NB4 (cell line): ENCODE data around the gene TTC13.
A peak's percentile ranks its signal among the peaks of the same experiment; 100 is the strongest.
"Not testable (repeated sequence)": the region's sequence is repeated elsewhere in the genome, so short reads cannot be mapped to it uniquely, and the experiment has no call there.

Experiments
- DNase-seq: peaks from one replicate; pipeline ENCODE4 v3.0.0; 2010; ENCODE audit warnings: low read depth
- H3K4me3 ChIP-seq: one replicate; pipeline ENCODE4 v1.5.1; 2011; ENCODE audit warnings: mild to moderate bottlenecking, low read depth, low read length, moderate library complexity
- MAX ChIP-seq: IDR thresholded peaks from 2 replicates; pipeline ENCODE4 v1.6.1; 2011; ENCODE audit warnings: low read depth, low read length
- MYC ChIP-seq: IDR thresholded peaks from 2 replicates; pipeline ENCODE4 v1.6.1; 2011; ENCODE audit warnings: low read depth, low read length
- POLR2A ChIP-seq: IDR thresholded peaks from 2 replicates; pipeline ENCODE4 v1.6.1; 2011; ENCODE audit warnings: mild to moderate bottlenecking; ENCODE audit not compliant: insufficient read length; ENCODE audit errors: extremely low read depth
- TF ChIP-seq, protein P1 (sequence below): IDR thresholded peaks from one replicate; pipeline ENCODE4 v1.5.1; 2012; ENCODE audit warnings: low read depth, low read length

The TTC13 gene, protein sequence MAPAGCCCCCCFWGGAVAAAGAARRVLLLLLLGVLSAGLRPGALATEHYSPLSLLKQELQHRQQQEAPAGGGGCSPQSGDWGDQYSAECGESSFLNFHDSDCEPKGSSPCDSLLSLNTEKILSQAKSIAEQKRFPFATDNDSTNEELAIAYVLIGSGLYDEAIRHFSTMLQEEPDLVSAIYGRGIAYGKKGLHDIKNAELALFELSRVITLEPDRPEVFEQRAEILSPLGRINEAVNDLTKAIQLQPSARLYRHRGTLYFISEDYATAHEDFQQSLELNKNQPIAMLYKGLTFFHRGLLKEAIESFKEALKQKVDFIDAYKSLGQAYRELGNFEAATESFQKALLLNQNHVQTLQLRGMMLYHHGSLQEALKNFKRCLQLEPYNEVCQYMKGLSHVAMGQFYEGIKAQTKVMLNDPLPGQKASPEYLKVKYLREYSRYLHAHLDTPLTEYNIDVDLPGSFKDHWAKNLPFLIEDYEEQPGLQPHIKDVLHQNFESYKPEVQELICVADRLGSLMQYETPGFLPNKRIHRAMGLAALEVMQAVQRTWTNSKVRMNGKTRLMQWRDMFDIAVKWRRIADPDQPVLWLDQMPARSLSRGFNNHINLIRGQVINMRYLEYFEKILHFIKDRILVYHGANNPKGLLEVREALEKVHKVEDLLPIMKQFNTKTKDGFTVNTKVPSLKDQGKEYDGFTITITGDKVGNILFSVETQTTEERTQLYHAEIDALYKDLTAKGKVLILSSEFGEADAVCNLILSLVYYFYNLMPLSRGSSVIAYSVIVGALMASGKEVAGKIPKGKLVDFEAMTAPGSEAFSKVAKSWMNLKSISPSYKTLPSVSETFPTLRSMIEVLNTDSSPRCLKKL

DNA sequence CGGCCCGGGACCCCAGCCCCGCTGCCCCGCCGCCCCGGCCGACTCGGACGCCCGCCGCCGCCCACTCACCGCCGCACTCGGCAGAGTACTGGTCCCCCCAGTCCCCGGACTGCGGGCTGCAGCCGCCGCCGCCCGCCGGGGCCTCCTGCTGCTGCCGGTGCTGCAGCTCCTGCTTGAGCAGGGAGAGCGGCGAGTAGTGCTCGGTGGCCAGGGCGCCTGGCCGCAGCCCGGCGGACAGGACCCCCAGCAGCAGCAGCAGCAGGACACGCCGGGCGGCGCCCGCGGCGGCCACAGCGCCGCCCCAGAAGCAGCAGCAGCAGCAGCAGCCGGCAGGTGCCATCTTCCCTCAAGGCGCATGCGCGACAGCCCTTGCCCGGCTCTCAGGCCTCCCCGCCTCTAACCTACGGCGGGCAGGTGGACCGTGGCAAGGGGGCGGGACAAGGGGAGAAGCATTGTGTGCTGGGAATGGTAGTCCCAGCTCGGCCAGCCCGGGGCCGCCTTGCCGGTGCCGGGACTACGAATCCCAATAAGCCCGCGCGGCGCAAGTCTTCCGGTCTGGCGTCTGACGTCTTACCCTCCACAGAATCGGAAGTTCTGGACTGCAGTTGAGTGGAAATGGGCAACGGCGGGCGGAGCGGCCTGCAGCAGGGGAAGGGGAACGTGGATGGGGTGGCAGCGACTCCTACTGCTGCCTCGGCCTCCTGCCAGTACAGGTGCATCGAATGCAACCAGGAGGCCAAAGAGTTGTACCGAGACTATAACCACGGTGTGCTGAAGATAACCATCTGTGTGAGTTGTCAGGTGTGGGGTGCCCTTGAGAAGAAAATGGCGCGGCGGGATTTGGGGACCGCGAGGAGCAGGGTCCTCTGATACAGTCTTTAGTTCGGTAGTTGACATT is at the start of gene TTC13, which contains the start of gene ARV1:
Gene TTC13 (minus strand): TSS at position 371 of the 898 bp plus-strand sequence. CDS start 31 bp downstream, at position 340.
Gene ARV1 (plus strand): TSS at position 604 of the 898 bp plus-strand sequence. CDS start 12 bp downstream, at position 616.
- peak within 1 kb of the TSS; percentile 86 for H3K4me3 ChIP-seq
- DNase-seq: peak; percentile 99

DNA sequence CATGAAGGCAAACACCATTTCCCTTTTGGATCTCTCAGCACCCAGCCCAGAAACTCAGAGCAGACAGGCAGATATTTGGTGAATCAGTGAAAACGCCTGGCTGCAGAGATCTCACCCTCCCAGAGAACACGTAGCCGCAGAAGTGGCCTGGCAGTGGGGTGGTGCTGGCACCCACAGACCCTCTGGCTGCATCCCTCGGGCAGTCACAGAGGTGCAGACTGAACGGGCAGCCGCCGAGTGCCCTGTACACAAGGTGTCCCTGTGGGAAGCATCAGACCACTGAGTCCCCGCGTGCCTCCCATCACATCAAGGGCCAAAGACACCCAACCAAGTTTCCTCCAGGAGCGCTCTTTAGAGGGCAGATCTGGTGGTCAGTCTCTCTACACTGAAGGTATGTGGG is 49.3 kb upstream of the TTC13 start:
- DNase-seq: no peak
- no peak overlapping the region for H3K4me3 ChIP-seq
- TF ChIP-seq, protein P1, sequence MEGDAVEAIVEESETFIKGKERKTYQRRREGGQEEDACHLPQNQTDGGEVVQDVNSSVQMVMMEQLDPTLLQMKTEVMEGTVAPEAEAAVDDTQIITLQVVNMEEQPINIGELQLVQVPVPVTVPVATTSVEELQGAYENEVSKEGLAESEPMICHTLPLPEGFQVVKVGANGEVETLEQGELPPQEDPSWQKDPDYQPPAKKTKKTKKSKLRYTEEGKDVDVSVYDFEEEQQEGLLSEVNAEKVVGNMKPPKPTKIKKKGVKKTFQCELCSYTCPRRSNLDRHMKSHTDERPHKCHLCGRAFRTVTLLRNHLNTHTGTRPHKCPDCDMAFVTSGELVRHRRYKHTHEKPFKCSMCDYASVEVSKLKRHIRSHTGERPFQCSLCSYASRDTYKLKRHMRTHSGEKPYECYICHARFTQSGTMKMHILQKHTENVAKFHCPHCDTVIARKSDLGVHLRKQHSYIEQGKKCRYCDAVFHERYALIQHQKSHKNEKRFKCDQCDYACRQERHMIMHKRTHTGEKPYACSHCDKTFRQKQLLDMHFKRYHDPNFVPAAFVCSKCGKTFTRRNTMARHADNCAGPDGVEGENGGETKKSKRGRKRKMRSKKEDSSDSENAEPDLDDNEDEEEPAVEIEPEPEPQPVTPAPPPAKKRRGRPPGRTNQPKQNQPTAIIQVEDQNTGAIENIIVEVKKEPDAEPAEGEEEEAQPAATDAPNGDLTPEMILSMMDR: no peak
- no peak for TF ChIP-seq MYC
- no peak for TF ChIP-seq POLR2A
- TF ChIP-seq MAX: no peak

More for the DNA sequence above, at the start of gene TTC13, which contains the start of gene ARV1:
- TF ChIP-seq MYC: peak; percentile 69
- TF ChIP-seq POLR2A: peak; percentile 90
- peak; percentile 81 for TF ChIP-seq MAX
- TF ChIP-seq, protein P1: peak; percentile 44

- no peak for DNase-seq
- TF ChIP-seq, protein P1: no peak
- TF ChIP-seq POLR2A (no peak), MYC (no peak)
- H3K4me3 ChIP-seq: no peak overlapping the region
Measured at GRCh38 chr1:231027136-231027925, 48.7 kb upstream of the TTC13 start.

GRCh38 chr1:231026576-231026975 is 47.9 kb upstream of the TTC13 start:
- no peak overlapping the region for H3K4me3 ChIP-seq
- no peak for TF ChIP-seq POLR2A
- TF ChIP-seq, protein P1: no peak
- no peak for TF ChIP-seq MYC
- TF ChIP-seq MAX: no peak
- DNase-seq: no peak

GRCh38 chr1:231023150-231023549 is 44.5 kb upstream of the TTC13 start:
- DNase-seq: no peak
- TF ChIP-seq MYC (no peak), POLR2A (no peak), MAX (no peak)
- TF ChIP-seq, protein P1: no peak
- H3K4me3 ChIP-seq: no peak overlapping the region

DNA sequence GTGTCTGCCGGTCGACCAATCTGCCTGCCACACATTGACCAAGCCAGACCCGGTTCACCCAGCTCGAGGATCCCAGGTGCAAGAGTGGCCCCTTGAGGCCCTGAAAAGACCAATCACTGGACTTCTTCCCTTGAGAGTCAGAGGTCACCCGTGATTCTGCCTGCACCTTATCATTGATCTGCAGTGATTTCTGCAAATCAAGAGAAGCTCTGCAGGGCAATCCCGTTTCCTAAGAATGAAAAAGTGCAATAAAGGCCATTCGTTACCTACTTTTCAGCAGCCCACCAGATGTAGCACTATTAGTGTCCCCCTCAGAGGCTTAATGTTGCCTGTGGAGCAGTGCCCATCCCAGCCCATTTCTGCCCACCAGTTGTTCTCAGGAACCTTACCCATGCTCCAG is 43.9 kb upstream of the TTC13 start:
- DNase-seq, H3K4me3 ChIP-seq: not testable (repeated sequence)
